NB4 (cell line): Measurements from ENCODE around the gene NFE2L2.

Experiments
- CTCF ChIP-seq: IDR thresholded peaks from one replicate; pipeline ENCODE4 v1.5.1; 2012; ENCODE audit warnings: low read depth, low read length
- MAX ChIP-seq: IDR thresholded peaks from 2 replicates; pipeline ENCODE4 v1.6.1; 2011; ENCODE audit warnings: low read depth, low read length

- TF ChIP-seq CTCF (no peak), MAX (no peak)
Observed at GRCh38 chr2:177250461-177250860, 14.1 kb downstream of the NFE2L2 start.
